Measurements from ENCODE around the gene CARD10.
"Not testable (repeated sequence)": the region's sequence is repeated elsewhere in the genome, so short reads cannot be mapped to it uniquely, and the experiment has no call there.

Gene CARD10

DNA sequence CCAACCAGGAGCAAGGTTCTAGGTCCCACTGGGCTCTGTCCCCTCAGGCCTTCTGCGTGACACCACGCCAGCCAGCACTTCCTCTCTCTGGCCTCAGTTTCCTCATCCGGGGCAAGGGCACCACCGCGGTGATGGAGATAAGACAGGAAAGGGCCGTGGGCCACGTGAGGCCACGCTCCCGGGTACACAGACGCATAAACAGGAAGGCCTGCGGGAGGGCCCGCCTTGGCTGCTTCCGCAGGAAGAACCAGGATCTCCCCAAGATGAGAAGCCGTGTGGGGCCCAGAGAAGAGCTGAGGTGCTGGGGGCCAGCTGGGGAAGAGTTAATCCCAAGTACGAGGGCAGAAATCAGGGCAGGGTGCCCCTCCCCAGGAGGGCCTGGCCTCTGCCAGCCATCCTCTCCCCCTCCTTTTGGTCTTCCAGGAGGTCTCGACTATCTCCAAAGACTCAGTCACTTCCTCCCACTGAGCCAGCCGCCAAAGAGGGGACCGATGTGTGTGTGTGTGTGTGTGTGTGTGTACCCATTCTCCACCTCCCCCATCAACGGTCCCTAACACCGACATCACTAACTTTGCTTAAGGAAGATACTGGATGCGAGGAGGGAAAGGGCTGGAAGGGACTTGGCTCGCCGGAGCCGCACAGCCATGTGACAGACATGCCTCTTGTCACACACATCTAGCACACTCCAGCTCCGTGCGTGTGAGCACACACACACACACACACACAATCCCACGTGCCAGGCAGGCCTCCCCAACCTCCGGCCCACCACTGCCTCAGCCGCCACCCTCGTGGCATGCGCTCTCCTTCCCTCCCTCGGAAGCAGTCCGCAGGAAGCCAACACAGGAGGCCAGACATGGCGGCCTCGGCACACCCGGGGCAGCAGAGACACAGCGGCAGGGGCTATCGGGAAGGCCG, 34.5 kb downstream of the CARD10 start:
- DNase-seq: peak; percentile 82 to 89

DNA sequence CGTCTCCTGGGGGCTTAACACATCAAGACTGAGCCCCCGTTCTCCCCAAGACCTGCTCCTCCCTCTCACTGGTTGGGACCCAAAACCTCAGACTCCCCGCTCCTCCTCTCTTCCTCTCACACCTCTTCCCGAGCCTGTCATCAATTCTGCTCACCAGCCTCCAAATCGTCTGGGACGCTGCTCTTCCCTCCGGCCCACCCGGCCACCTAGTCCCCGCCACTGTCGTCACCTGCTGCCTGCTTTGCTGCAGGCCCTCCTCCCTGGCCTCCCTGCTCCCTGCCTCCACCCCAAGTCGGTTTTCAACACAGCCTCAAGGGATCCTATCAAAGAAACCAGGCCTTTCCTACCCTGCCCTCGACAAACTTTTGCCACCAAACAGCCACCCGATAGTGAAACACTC, 36.2 kb downstream of the CARD10 start:
- no peak for DNase-seq

- no peak for DNase-seq
Measured at GRCh38 chr22:37482244-37482643, 37.0 kb downstream of the CARD10 start.

DNA sequence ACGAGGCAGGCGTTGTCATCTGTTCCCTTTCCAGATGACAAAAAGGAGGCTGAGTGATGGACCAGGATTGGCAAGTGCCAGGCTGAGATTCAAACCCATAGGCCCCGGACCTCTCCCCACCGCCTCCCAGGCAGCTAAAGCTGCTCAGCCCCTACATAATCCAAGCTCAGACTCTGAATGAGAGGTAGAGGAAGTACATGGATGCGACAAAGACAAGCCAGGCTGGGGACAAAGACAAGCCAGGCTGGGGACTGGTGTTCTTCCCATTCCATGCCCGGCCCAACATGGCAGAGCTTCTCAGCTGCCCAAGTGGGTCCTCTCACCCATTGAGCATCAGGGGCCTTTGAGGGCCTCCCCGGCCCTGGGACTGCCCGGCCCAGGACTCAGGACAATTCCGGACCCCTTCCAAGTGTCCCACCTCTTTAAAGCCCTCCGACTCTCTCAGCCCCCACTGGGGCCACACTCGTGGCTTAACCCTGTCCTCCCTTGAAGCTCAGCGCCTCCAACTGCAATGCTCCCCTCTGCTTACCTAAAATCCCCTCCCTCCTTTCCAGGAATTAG, 37.8 kb downstream of the CARD10 start:
- DNase-seq: no peak

DNA sequence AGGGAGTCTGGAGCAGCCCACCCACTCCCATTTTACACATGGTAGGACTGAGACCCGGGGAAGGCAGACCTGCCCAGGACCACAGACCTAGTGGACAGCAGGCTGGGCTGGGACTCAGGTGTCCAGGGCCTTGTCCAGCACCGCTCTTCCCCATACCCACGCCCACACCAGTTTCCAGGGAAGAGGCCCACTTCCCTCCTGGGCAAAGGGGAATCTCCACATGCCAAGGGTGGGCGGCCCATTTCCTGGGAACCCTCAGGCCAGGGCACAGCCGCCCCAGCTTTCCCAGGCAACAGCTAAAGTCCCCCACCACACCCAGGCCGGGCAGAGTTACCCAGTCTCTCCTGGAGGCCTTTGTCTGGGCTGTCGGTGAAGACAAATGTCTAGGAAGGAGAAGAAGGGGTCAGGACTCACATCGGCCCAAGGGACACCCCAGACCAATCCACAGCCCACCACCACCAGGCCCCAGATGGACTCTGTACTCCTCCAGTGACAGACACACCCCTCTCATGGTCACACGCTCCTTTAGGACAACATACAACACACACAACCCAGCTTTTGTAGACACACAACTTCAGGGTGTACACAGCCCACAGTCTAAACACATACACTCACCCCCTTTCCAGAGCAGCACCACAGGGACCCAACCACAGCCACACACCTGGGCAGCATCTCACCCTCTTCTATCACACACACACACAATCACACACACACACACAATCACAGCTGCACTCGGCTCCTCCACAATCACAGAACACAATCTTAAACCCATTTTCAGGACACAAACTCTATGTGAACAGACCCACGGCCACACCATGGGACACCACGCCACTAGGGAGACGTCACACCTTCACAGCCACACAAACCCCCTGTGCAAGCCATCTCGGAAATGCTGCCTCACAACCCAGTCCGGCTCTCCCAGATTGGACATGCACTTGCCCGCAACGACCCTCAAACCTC, 38.5 kb downstream of the CARD10 start:
- DNase-seq: no peak

- DNase-seq: no peak
Measured at GRCh38 chr22:37479196-37479595, 40.0 kb downstream of the CARD10 start.

- DNase-seq: no peak
Measured at GRCh38 chr22:37476389-37477329, 42.6 kb downstream of the CARD10 start.

GRCh38 chr22:37474447-37475090, 44.6 kb downstream of the CARD10 start:
- no peak for DNase-seq

DNA sequence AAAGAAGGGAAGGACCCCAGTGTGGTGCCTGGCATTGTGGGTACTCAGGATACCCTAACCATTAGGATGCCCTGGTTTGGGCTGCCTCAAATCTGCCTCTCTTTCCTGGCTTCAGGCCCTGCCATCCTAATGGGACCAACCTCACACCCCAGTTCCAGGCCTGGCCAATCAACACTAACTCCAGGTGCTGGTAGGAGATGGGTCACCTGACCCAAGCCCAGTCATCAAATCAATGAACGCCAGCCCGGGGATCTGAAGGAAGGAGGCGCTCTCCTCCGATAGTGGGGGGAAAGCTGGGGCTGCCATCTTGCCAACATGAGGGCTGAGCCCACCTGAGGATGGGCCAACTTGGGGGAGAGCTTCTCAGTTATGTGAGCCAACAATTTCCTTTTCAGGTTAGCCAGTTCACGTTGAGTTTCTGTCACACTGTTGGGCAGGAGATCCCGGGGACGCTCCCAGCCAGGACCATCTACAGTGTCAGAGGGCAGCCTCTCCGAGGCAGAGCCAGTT, 45.7 kb downstream of the CARD10 start:
- DNase-seq: no peak

GRCh38 chr22:37472418-37473006, 46.7 kb downstream of the CARD10 start:
- peak; percentile 37 to 49 for DNase-seq

- DNase-seq: no peak
Measured at GRCh38 chr22:37471727-37472417, 47.3 kb downstream of the CARD10 start.

GRCh38 chr22:37470087-37470445, 49.1 kb downstream of the CARD10 start:
- DNase-seq: no peak

DNA sequence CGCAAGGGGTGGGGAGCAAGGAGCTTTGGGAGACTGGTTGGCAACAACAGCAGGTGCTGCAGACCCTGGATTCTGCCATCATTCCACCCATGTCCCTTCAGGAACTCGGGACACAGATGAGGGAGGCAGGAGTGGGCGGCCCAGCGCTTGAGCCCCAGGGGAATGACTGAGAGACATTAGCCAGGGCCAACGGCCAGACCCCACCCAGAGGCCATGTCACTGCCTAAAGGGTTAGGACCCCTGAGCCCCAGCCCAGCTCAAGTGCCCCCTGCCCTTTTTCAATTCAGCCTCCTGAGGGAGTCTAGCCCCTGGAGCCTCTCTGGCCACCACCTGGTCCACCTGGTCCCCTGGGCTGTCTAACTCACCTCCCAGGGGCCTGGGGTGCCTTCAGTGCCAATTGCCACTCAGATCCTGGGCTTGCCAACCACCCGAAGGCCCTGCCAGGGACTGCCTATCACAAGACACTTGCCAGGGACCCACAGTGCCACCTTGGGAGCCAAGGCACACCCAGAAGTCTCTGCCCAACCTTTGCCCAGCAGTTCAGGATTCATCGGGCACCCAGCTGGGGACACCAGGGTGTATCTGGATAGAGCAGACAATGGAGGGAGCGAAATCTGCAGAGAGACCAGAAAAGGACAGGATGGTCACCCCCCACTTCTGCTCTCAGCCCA, 49.7 kb downstream of the CARD10 start:
- DNase-seq: no peak

- DNase-seq: not testable (repeated sequence)
Measured at GRCh38 chr22:37468201-37468695, 51.0 kb downstream of the CARD10 start.

- DNase-seq: no peak
Measured at GRCh38 chr22:37467391-37467955, 51.7 kb downstream of the CARD10 start.

DNA sequence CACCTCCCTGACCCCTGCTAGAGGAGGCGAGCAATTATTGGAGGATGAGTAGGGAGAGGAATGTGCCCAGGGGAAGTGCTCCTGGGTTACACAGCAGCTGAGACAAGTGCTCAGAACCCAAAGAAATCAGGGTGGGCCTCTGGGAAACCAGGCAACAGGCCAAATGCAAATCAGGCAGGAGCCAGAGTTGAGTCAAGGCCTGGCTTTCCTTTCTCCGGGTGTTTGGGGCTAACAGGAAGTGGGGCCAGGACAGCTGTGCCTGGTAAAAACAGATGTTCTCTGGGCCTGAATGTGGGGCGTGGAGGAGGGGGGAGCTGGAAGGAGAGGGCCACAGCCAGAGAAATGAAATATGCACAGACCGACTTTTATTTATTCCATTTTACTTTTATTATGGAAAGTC, 55.0 kb downstream of the CARD10 start:
- no peak for DNase-seq

- DNase-seq: no peak
Measured at GRCh38 chr22:37462983-37463382, 56.2 kb downstream of the CARD10 start.

GRCh38 chr22:37462436-37462835, 56.8 kb downstream of the CARD10 start:
- no peak for DNase-seq

GRCh38 chr22:37461961-37462360, 57.3 kb downstream of the CARD10 start:
- no peak for DNase-seq

Measured in activated CD4-positive, alpha-beta T cell treated with anti-CD3 and anti-CD28 coated beads, Interleukin-2, amount 50 U/mL, for 48 hours (primary cell).